Gastroesophageal sphincter (tissue), 4 donors: ENCODE data around the gene PRR23B. TPM values are rescaled to one million over a fixed set of nuclear protein-coding genes. Genes with fewer than 3 reads are reported as not detected.
"Not testable (repeated sequence)": the region's sequence is repeated elsewhere in the genome, so short reads cannot be mapped to it uniquely, and the experiment has no call there.

Experiments used
- ATAC-seq: fragments of 150-250 bp; one replicate; pipeline ENCODE4 v1.9.1; 2016; ENCODE audit warnings: mild to moderate bottlenecking, moderate library complexity
- H3K27ac ChIP-seq, 4 donors: fragments of 200-600 bp; sonication (generic) in 3 of 4; 1 replicate in 3 of 4; 2 replicates in 1 of 4; pipeline ENCODE4 v1.5.1; 2016 to 2019
- H3K27me3 ChIP-seq: fragments of 200-600 bp; sonication (generic); one replicate; pipeline ENCODE4 v1.5.1; 2019
- H3K36me3 ChIP-seq, 2 donors: fragments of 200-600 bp; sonication (generic); one replicate each; pipeline ENCODE4 v1.5.1; 2019; ENCODE audit warnings: control low read depth in 1 of 2
- H3K4me1 ChIP-seq, 3 donors: fragments of 200-600 bp; sonication (generic); 1 replicate in 2 of 3; 2 replicates in 1 of 3; pipeline ENCODE4 v1.5.1; 2016 to 2019; ENCODE audit warnings: control low read depth in 2 of 3
- H3K4me3 ChIP-seq, 2 donors: fragments of 200-600 bp; sonication (generic); one replicate each; pipeline ENCODE4 v1.5.1; 2019; ENCODE audit warnings: mild to moderate bottlenecking in 1 of 2, moderate library complexity in 1 of 2
- H3K9me3 ChIP-seq, 3 donors: fragments of 200-600 bp; sonication (generic); one replicate each; pipeline ENCODE4 v1.5.1; 2017 to 2019; ENCODE audit warnings: control low read depth in 2 of 3
- EP300 ChIP-seq: sonication (generic); formaldehyde crosslinking; IDR thresholded peaks from one replicate; pipeline ENCODE4 v1.6.1; 2017; ENCODE audit warnings: antibody characterized with exemption, mild to moderate bottlenecking
- POLR2A ChIP-seq, 2 donors: fragments of 450-650 bp; IDR thresholded peaks; one replicate each; pipeline ENCODE4 v1.6.1; 2017; ENCODE audit warnings: antibody characterized with exemption in 2 of 2, mild to moderate bottlenecking in 2 of 2, moderate library complexity in 1 of 2
- POLR2AphosphoS5 ChIP-seq: sonication (generic); formaldehyde crosslinking; IDR thresholded peaks from one replicate; pipeline ENCODE4 v1.6.1; 2017; ENCODE audit warnings: antibody characterized with exemption
- WGBS, 2 donors: methylation state at CpG; one replicate each; pipeline ENCODE4 v1.1.5; 2018; ENCODE audit warnings: low coverage in 1 of 2; 5-methylcytosine and 5-hydroxymethylcytosine counted together
- total RNA-seq, 4 donors: library from RNA; depleted of rRNA; stranded (reverse); fragments of >200 nt; gene quantifications; one replicate each; pipeline ENCODE4 v1.1.0, GENCODE V29; 2016
- TF ChIP-seq, protein P1 (sequence below), 4 experiments: fragments of 200-600 bp in 2 of 4; fragments of 450-650 bp in 2 of 4; sonication (generic) in 1 of 4; IDR thresholded peaks; one replicate each; pipeline ENCODE4 v1.5.1; 2017 to 2019; ENCODE audit warnings: antibody characterized with exemption in 4 of 4, mild to moderate bottlenecking in 2 of 4, moderate library complexity in 2 of 4

Gene PRR23B
- total RNA-seq, 4 donors from 2014 or later: not detected

DNA sequence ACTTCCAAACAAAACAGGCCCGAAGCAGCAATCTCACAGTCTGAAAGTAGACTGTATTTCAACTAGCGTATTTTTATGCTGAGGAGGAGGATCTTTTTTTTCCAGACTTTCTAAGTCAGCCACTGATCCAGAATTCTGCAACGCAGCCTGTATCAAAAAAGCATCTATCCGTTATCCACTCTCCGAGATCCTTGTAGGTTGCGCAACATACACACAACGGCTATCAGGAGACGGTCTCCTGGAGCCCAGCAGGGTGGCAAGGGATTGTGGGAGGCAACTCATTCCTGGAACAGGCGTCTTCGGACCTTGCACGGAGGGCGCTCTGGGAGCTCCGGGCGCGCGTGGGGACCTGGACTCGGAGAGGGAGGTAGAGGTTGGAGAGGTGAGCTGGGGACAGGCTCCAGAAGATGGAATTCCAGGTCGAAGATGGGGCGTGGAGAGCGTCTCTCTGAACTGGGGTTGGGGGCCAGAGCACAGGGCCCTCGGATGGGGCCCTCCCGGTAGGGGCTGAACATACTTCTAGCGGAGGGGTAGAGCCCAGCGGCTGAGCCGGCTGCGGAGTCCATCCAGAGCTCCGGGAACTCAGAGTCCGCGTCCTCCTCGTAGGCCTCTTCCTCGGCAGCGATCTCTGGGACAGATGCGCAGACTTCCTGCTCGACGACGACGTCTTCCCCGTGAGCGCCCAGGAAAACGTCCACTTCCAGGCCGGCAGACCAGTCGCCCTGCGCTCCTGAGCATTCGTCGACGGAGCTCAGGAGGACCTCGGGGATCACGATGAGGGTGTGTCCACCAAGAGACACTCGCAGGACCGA lies 23.0 kb upstream of the PRR23B start:
- Histone ChIP-seq H3K4me1 (no peaks in the 10 kb centered on the region), H3K36me3 (no peaks in the 10 kb centered on the region), H3K27ac (no peak overlapping the region), H3K9me3 (peaks cover 0 to 38% (median 0%) of the 10 kb centered on the region in 3 donors), H3K27me3 (peaks cover 16% of the 10 kb centered on the region), H3K4me3 (no peak overlapping the region)
- 78 to 92% methylated on average over 4 to 6 of the region's 50 CpGs for WGBS, 2 donors
- ATAC-seq: no peak
- TF ChIP-seq POLR2A (IDR thresholded peaks at IDR 0.05): no peak
- TF ChIP-seq, protein P1, sequence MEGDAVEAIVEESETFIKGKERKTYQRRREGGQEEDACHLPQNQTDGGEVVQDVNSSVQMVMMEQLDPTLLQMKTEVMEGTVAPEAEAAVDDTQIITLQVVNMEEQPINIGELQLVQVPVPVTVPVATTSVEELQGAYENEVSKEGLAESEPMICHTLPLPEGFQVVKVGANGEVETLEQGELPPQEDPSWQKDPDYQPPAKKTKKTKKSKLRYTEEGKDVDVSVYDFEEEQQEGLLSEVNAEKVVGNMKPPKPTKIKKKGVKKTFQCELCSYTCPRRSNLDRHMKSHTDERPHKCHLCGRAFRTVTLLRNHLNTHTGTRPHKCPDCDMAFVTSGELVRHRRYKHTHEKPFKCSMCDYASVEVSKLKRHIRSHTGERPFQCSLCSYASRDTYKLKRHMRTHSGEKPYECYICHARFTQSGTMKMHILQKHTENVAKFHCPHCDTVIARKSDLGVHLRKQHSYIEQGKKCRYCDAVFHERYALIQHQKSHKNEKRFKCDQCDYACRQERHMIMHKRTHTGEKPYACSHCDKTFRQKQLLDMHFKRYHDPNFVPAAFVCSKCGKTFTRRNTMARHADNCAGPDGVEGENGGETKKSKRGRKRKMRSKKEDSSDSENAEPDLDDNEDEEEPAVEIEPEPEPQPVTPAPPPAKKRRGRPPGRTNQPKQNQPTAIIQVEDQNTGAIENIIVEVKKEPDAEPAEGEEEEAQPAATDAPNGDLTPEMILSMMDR (IDR thresholded peaks at IDR 0.05): no peak
- TF ChIP-seq POLR2AphosphoS5: no peak
- no peak for TF ChIP-seq EP300

DNA sequence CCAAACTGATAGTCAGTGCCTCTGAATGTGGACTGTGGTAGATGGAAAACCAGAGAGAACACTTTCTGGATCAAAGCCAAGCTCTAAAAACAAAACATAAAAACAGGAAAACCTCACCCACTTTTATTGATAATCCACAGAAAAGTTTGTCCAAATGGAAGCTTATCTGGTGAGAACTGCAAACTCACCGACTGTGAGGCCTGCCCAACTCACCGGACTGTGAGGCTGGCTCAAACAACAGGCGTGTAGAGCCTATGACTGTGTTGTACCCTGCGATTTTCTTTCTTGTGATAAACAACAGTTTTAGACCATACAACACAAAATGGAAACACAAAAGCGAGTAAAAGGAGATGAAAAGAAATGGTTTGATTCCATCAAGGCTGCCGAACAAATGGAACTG lies 16.8 kb upstream of the PRR23B start:
- Histone ChIP-seq H3K4me1 (no peaks in the 10 kb centered on the region), H3K4me3 (no peak overlapping the region), H3K9me3 (peaks cover 0 to 7% (median 0%) of the 10 kb centered on the region in 3 donors), H3K27me3 (no peaks in the 10 kb centered on the region), H3K36me3 (no peaks in the 10 kb centered on the region), H3K27ac (no peak overlapping the region)
- TF ChIP-seq, protein P1 (IDR thresholded peaks at IDR 0.05): no peak
- TF ChIP-seq EP300: no peak
- no peak for TF ChIP-seq POLR2AphosphoS5
- WGBS, 2 donors: 79 to 86% methylated on average over 6 of the region's 6 CpGs
- ATAC-seq: no peak

DNA sequence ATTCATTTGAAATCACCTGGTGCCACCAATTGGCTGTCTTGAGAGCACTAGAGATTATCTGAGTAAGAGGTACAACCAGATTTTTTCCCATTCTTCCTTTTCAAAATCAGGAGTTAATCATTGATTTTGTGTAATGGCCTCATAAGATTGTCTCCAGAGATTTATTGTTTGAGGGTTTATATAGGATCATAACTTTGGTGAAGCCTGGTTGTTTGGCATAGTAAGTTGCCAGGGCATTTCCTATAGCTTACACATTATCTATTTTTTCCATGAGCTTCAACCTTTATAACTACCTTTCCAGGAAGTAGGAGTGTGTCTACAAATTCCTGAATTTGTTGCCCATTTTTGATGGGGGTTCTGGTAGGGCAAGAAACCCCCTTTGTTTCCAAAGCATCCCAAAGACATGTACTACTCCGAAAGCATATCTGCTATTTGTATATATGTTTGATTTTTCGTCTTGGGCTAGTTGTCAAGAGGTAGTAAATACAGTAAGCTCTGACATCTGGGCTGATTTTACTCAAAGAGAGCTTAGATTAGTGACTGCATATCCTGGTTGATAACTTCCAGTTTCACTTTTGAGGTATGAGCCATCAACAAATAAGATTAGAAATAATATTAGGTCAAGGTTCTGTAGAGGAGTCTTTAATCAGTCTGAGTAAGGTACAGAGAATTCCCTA lies 11.7 kb upstream of the PRR23B start:
- H3K9me3 ChIP-seq: peaks cover 0 to 54% (median 0%) of the 10 kb centered on the region in 3 donors
- H3K27ac ChIP-seq: no peak overlapping the region
- no peaks in the 10 kb centered on the region for H3K27me3 ChIP-seq
- no peaks in the 10 kb centered on the region for H3K36me3 ChIP-seq
- no peak overlapping the region for H3K4me3 ChIP-seq
- TF ChIP-seq POLR2AphosphoS5 (no peak), EP300 (no peak), POLR2A (IDR thresholded peaks at IDR 0.05) (no peak)
- TF ChIP-seq, protein P1 (IDR thresholded peaks at IDR 0.05): no peak
- H3K4me1 ChIP-seq: no peaks in the 10 kb centered on the region
- 55 to 69% methylated on average over 2 of the region's 2 CpGs for WGBS, 2 donors
- ATAC-seq: no peak

DNA sequence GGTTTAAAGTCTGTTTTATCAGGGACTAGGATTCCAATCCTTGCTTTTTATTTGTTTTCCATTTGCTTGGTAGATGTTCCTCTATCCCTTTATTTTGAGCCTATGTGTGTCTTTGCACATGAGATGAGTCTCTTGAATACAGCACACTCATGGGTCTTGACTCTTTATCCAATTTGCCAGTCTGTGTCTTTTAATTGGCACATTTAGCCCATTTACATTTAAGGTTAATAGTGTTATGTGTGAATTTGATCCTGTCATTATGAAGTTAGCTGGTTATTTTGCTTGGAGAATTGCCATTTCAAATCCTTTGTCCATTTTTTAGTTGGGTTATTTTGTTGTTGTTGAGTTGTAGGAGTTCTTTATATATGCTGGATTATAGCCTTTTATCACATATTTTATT lies 9.8 kb upstream of the PRR23B start:
- not testable (repeated sequence) for H3K27ac ChIP-seq, H3K4me3 ChIP-seq, ATAC-seq, H3K27me3 ChIP-seq, H3K4me1 ChIP-seq, H3K36me3 ChIP-seq
- peaks cover 0 to 54% (median 0%) of the 10 kb centered on the region in 3 donors for H3K9me3 ChIP-seq

DNA sequence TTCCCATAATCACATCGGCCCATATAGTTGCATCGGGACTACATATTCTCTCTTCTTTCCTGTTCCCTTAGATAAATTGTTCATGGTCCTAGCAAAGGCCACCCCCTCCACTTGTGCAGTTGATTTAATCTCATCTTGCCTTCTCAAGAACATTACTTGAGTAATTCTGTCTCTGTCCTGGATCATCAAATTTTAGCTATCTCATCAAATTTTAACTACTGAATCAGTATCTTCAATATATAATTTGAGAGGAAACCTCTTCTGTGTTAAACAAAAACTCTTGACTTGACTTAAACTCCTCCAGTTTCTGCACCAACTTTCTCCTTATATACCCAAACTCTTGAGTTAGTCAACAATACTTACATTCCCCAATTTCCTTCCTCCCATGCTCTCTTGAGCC lies 4.2 kb upstream of the PRR23B start:
- no peak for ATAC-seq
- Histone ChIP-seq H3K27ac (no peak overlapping the region), H3K4me1 (no peaks in the 10 kb centered on the region), H3K4me3 (no peak overlapping the region), H3K27me3 (peaks cover 9% of the 10 kb centered on the region), H3K9me3 (peaks cover 0 to 35% (median 0%) of the 10 kb centered on the region in 3 donors), H3K36me3 (no peaks in the 10 kb centered on the region)
- no peak for TF ChIP-seq EP300
- TF ChIP-seq POLR2AphosphoS5: no peak
- TF ChIP-seq, protein P1 (IDR thresholded peaks at IDR 0.05): no peak
- TF ChIP-seq POLR2A (IDR thresholded peaks at IDR 0.05): no peak
- 77 to 95% methylated on average over 2 of the region's 2 CpGs for WGBS, 2 donors
